Measurements from ENCODE around the gene FAAP100. TPM values are rescaled to one million over a fixed set of nuclear protein-coding genes. Genes with fewer than 3 reads are reported as not detected.

Gene FAAP100
- total and polyA plus RNA-seq, 8 donors = 23.0 to 33.7 (median 28.3) TPM

- H3K9me3 ChIP-seq = no peaks in the 10 kb centered on the region
- DNase-seq (peak in 1 of 4 donors; percentile 59), ATAC-seq (no peak)
- no peak overlapping the region for H3K4me3 ChIP-seq
- intact Hi-C loops (cut with DNase I) = no loop called here
- H3K27me3 ChIP-seq = peaks cover 0 to 14% of the 10 kb centered on the region in 2 donors
- no peaks in the 10 kb centered on the region for H3K36me3 ChIP-seq
- no peak overlapping the region for H3K27ac ChIP-seq
- TF ChIP-seq CTCF (IDR thresholded peaks at IDR 0.05) = no peak
- H3K4me1 ChIP-seq = no peaks in the 10 kb centered on the region
Measured at GRCh38 chr17:81502471-81503017, 49.6 kb downstream of the FAAP100 start.

GRCh38 chr17:81500047-81500446 is 52.1 kb downstream of the FAAP100 start:
- intact Hi-C loops (cut with DNase I) = no loop called here
- H3K4me1 ChIP-seq = no peaks in the 10 kb centered on the region
- DNase-seq (peak in 1 of 4 donors; percentile 37), ATAC-seq (peak; percentile 65)
- no peaks in the 10 kb centered on the region for H3K36me3 ChIP-seq
- H3K27ac ChIP-seq = no peak overlapping the region
- no peak for TF ChIP-seq CTCF (IDR thresholded peaks at IDR 0.05)
- H3K9me3 ChIP-seq = no peaks in the 10 kb centered on the region
- peaks cover 0 to 17% of the 10 kb centered on the region in 2 donors for H3K27me3 ChIP-seq
- no peak overlapping the region for H3K4me3 ChIP-seq

- intact Hi-C loops (cut with DNase I) = no loop called here
- ATAC-seq (no peak), DNase-seq (no peak)
- Histone ChIP-seq H3K36me3 (no peaks in the 10 kb centered on the region), H3K27ac (no peak overlapping the region), H3K4me1 (no peaks in the 10 kb centered on the region), H3K4me3 (no peak overlapping the region), H3K27me3 (peaks cover 0 to 19% of the 10 kb centered on the region in 2 donors), H3K9me3 (no peaks in the 10 kb centered on the region)
- TF ChIP-seq CTCF (IDR thresholded peaks at IDR 0.05) = no peak
Measured at GRCh38 chr17:81499601-81499970, 52.6 kb downstream of the FAAP100 start.

- Histone ChIP-seq H3K27me3 (peaks cover 0 to 19% of the 10 kb centered on the region in 2 donors), H3K4me1 (no peaks in the 10 kb centered on the region), H3K27ac (no peak overlapping the region), H3K9me3 (no peaks in the 10 kb centered on the region), H3K36me3 (no peaks in the 10 kb centered on the region), H3K4me3 (no peak overlapping the region)
- TF ChIP-seq CTCF (IDR thresholded peaks at IDR 0.05) = no peak
- intact Hi-C loops (cut with DNase I) = no loop called here
- ATAC-seq (no peak), DNase-seq (peak in 1 of 4 donors; percentile 76)
Measured at GRCh38 chr17:81498953-81499600, 53.1 kb downstream of the FAAP100 start.

- Histone ChIP-seq H3K36me3 (no peaks in the 10 kb centered on the region), H3K27ac (no peak overlapping the region), H3K4me1 (peaks cover 0 to 3% of the 10 kb centered on the region in 2 donors), H3K9me3 (no peaks in the 10 kb centered on the region), H3K4me3 (no peak overlapping the region), H3K27me3 (peaks cover 0 to 17% of the 10 kb centered on the region in 2 donors)
- ATAC-seq = no peak
- intact Hi-C loops (cut with DNase I) = no loop called here
- DNase-seq = no peak
- TF ChIP-seq CTCF (IDR thresholded peaks at IDR 0.05) = no peak
Measured at GRCh38 chr17:81494626-81495377, 57.4 kb downstream of the FAAP100 start.
